ENCODE data around the gene TNNC2. TPM values are rescaled to one million over a fixed set of nuclear protein-coding genes. Genes with fewer than 3 reads are reported as not detected.

Gene TNNC2
- total RNA-seq, 1 experiment from 2014 or later = 4.6 TPM

DNA sequence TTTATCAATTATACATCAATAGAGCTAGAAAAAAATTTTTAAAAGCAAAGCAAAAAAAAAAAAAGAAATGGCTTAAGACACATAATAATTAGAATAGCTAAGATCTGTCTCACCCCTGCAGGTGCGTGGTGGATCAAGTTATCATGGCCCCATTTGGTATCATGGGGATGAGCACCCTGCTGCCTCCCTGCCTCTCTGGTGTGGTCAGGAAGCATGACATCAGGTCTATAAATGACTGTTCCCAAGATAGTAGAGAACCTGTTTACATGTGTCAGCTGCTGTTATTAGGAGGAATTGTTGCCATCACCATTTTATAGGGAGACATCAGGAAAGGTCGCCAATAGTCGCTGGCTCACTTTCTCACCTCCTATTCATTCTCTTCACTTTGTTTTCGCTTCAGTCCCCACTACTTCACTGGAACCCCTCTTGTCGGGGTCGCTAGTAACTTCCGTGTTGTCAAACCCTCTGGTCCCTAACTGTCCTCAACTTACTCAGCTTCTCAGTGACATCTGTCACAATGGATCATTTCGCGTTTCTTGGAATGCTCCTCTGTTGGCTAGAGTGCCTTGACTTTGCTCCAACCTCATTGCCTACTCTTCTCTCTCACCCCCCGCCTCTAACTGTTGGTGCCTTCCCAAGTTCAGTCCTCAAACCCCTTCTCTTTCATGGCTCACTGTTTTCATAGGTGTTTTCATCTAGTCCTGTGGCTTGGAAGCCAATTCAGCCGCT lies 30.6 kb downstream of the TNNC2 start:
- H2BK15ac ChIP-seq (ENCODE audit: low read depth, low read length) = no peak overlapping the region
- Mint-ChIP-seq H3K27me3 (ENCODE audit: low read depth) (no peaks in the 10 kb centered on the region), H3K27ac (no peak overlapping the region), H3K4me3 (no peak overlapping the region), H3K9me3 (no peaks in the 10 kb centered on the region; a peak in 1 of 5 replicates), H3K36me3 (ENCODE audit: insufficient read depth in 1 of 3, low read depth in 3 of 3) (peaks cover 22 to 46% (median 40%) of the 10 kb centered on the region in 3 experiments; a peak in 6 of 7 replicates), H3K4me1 (peaks cover 10 to 15% of the 10 kb centered on the region in 2 experiments)
- no peaks in the 10 kb centered on the region for H3K9me3 ChIP-seq (ENCODE audit: control insufficient read depth, low read depth, low read length)
- peaks cover 5% of the 10 kb centered on the region for H3K4me1 ChIP-seq (ENCODE audit: insufficient read depth, low read length)
- no CpG with 5 or more reads among the region's 11 CpGs for WGBS (ENCODE audit: extremely low coverage, insufficient read length, low lambda C conversion rate)
- H3K79me2 ChIP-seq (ENCODE audit: insufficient read depth, low read length) = no peaks in the 10 kb centered on the region
- H2BK120ac ChIP-seq (ENCODE audit: low read depth, low read length, poor library complexity, severe bottlenecking) = no peak overlapping the region
- H3K23me2 ChIP-seq (ENCODE audit: insufficient read length, low read depth, low read length, poor library complexity, severe bottlenecking) = peaks cover 4% of the 10 kb centered on the region
- H3K27me3 ChIP-seq (ENCODE audit: insufficient read depth, low read length) = no peaks in the 10 kb centered on the region
- no peak overlapping the region for H4K8ac ChIP-seq (replicated peaks; ENCODE audit: insufficient read length, low read depth, low read length)
- no peak overlapping the region for H4K91ac ChIP-seq (ENCODE audit: insufficient read length, low read depth, low read length)
- H2AK5ac ChIP-seq (ENCODE audit: insufficient read length, low read length) = no peak overlapping the region
- H2AFZ ChIP-seq (ENCODE audit: low read length) = no peak overlapping the region
- no peak overlapping the region for H2BK20ac ChIP-seq (ENCODE audit: low read depth, low read length, poor library complexity, severe bottlenecking)
- H3K23ac ChIP-seq (ENCODE audit: insufficient read length, low read depth, low read length) = no peak overlapping the region
- no peak overlapping the region for H3K56ac ChIP-seq (ENCODE audit: insufficient read length, low read depth, low read length)
- H3K79me1 ChIP-seq (ENCODE audit: insufficient read depth, low read depth, low read length, poor library complexity, severe bottlenecking) = no peaks in the 10 kb centered on the region
- no peak overlapping the region for H4K5ac ChIP-seq (ENCODE audit: insufficient read length, low read depth, low read length)
- no peak overlapping the region for H2BK5ac ChIP-seq (ENCODE audit: insufficient read length, low read length)
- H3K27ac ChIP-seq (ENCODE audit: insufficient read length, low read depth, low read length) = no peak overlapping the region
- no peak overlapping the region for H2BK12ac ChIP-seq (ENCODE audit: insufficient read length, low read depth, low read length)
- DNase-seq = no peak
- H4K20me1 ChIP-seq (ENCODE audit: control insufficient read depth, insufficient read depth, insufficient read length) = no peaks in the 10 kb centered on the region
- no peak overlapping the region for H3K4ac ChIP-seq (ENCODE audit: low read depth, low read length)
- no peak for TF ChIP-seq CTCF (conservative IDR thresholded peaks at IDR 0.05)
- H3K9ac ChIP-seq (ENCODE audit: extremely low read depth, insufficient read length, low read length) = no peak overlapping the region
- H3K4me2 ChIP-seq (ENCODE audit: insufficient read depth, insufficient read length, low read length) = no peak overlapping the region
- H3T11ph ChIP-seq (ENCODE audit: low read length) = no peak overlapping the region
- H3K14ac ChIP-seq (ENCODE audit: insufficient read depth, low read length) = no peak overlapping the region
- H3K18ac ChIP-seq (ENCODE audit: insufficient read length, low read depth, low read length) = no peak overlapping the region

Data from H9 (cell line).